ENCODE measurements around the gene DTYMK.

DTYMK gene

GRCh38 chr2:241692448-241692847, 5.8 kb upstream of the DTYMK start:
- TF ChIP-seq POLR2A (IDR thresholded peaks at IDR 0.05; ENCODE audit: low read length) (no peak), GATA1 (IDR thresholded peaks at IDR 0.05; ENCODE audit: low read depth, low read length) (no peak)
- DNase-seq: no peak

- TF ChIP-seq GATA1 (IDR thresholded peaks at IDR 0.05; ENCODE audit: low read depth, low read length): no peak
- peak; percentile 44 for TF ChIP-seq POLR2A (IDR thresholded peaks at IDR 0.05; ENCODE audit: low read length)
- DNase-seq: no peak
Observed at GRCh38 chr2:241690202-241690717, 3.6 kb upstream of the DTYMK start.

- no peak for DNase-seq
- TF ChIP-seq POLR2A (IDR thresholded peaks at IDR 0.05; ENCODE audit: low read length) (no peak), GATA1 (IDR thresholded peaks at IDR 0.05; ENCODE audit: low read depth, low read length) (no peak)
Observed at GRCh38 chr2:241689306-241689705, 2.7 kb upstream of the DTYMK start.

- peak; percentile 65 to 74 for DNase-seq
- TF ChIP-seq GATA1 (IDR thresholded peaks at IDR 0.05; ENCODE audit: low read depth, low read length) (no peak), POLR2A (IDR thresholded peaks at IDR 0.05; ENCODE audit: low read length) (no peak)
Observed at GRCh38 chr2:241686324-241686649, 328 bp downstream of the DTYMK start.

GRCh38 chr2:241680827-241681599, 5.6 kb downstream of the DTYMK start:
- no peak for TF ChIP-seq GATA1 (IDR thresholded peaks at IDR 0.05; ENCODE audit: low read depth, low read length)
- TF ChIP-seq POLR2A (IDR thresholded peaks at IDR 0.05; ENCODE audit: low read length): no peak
- DNase-seq: no peak

- TF ChIP-seq POLR2A (IDR thresholded peaks at IDR 0.05; ENCODE audit: low read length): no peak
- no peak for DNase-seq
Observed at GRCh38 chr2:241680044-241680443, 6.6 kb downstream of the DTYMK start.

GRCh38 chr2:241678784-241679540, 7.7 kb downstream of the DTYMK start:
- no peak for TF ChIP-seq GATA1 (IDR thresholded peaks at IDR 0.05; ENCODE audit: low read depth, low read length)
- TF ChIP-seq POLR2A (IDR thresholded peaks at IDR 0.05; ENCODE audit: low read length): no peak

GRCh38 chr2:241678307-241678706, 8.3 kb downstream of the DTYMK start:
- TF ChIP-seq GATA1 (IDR thresholded peaks at IDR 0.05; ENCODE audit: low read depth, low read length) (no peak), POLR2A (IDR thresholded peaks at IDR 0.05; ENCODE audit: low read length) (no peak)
- DNase-seq: no peak

More at GRCh38 chr2:241678784-241679540, 7.7 kb downstream of the DTYMK start:
- DNase-seq: no peak

- no peak for TF ChIP-seq POLR2A (IDR thresholded peaks at IDR 0.05; ENCODE audit: low read length)
- TF ChIP-seq GATA1 (IDR thresholded peaks at IDR 0.05; ENCODE audit: low read depth, low read length): no peak
- no peak for DNase-seq
Observed at GRCh38 chr2:241677392-241677791, 9.2 kb downstream of the DTYMK start.

GRCh38 chr2:241676665-241677064, 9.9 kb downstream of the DTYMK start:
- DNase-seq: no peak
- TF ChIP-seq GATA1 (IDR thresholded peaks at IDR 0.05; ENCODE audit: low read depth, low read length) (no peak), POLR2A (IDR thresholded peaks at IDR 0.05; ENCODE audit: low read length) (no peak)

- no peak for DNase-seq
- TF ChIP-seq GATA1 (IDR thresholded peaks at IDR 0.05; ENCODE audit: low read depth, low read length) (no peak), POLR2A (IDR thresholded peaks at IDR 0.05; ENCODE audit: low read length) (no peak)
Observed at GRCh38 chr2:241675885-241676284, 10.7 kb downstream of the DTYMK start.

GRCh38 chr2:241673797-241674725, 12.6 kb downstream of the DTYMK start:
- DNase-seq: peak in 1 of 2 experiments; percentile 14
- TF ChIP-seq GATA1 (IDR thresholded peaks at IDR 0.05; ENCODE audit: low read depth, low read length) (no peak), POLR2A (IDR thresholded peaks at IDR 0.05; ENCODE audit: low read length) (no peak)

- TF ChIP-seq GATA1 (IDR thresholded peaks at IDR 0.05; ENCODE audit: low read depth, low read length) (no peak), POLR2A (IDR thresholded peaks at IDR 0.05; ENCODE audit: low read length) (no peak)
- DNase-seq: no peak
Observed at GRCh38 chr2:241673189-241673663, 13.4 kb downstream of the DTYMK start.
